Eye (tissue), 1 donor: ENCODE data around the gene TAF4.
A peak's percentile ranks its signal among the peaks of the same experiment; 100 is the strongest.

Experiments
- DNase-seq: peaks from one replicate; pipeline ENCODE4 v3.0.0-alpha.2; 2015

Gene TAF4

DNA sequence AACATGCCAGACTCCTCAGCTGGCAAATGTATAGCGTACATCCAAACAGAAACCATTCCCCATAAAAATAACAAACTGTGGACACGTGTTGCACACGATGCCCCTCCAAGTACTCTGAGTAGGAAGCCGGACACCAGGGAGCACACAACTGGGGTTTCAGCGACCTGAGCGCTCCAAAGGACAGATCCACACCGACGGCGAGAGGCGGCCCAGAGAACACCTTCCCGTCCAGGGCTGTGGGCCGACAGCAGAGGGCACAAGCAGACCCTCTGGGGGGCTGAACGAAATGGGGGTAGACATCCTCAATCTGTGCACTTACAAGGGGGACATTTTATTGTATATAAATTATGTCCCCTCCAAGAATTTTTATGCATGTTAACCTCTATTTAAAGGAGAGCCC lies 24.7 kb downstream of the TAF4 start:
- DNase-seq, result no peak

DNA sequence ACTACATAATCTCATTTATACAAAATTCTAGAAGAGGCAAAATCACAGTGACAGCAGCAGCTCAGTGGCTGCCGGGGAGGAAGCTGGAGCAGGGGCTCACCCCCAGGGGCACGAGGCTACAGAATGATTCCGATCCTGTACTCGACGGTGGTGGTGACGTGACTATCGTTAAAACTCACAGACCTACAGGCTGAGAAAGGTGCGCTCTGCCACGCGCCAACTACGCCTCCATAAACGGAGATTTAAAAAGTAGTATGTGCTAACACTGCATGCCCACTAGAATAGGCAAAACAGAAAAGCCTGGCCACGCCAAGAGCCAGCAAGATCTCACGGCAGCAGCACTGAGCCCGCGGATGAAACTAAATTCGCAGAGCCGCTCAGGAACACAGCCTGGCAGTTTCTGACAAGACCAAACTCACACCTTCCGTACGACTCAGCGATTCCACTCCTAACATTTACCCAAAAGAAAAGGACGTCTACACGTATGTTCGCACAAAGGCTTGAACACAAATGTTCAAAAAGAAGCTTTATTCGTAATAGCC lies 25.2 kb downstream of the TAF4 start:
- no peak for DNase-seq

DNA sequence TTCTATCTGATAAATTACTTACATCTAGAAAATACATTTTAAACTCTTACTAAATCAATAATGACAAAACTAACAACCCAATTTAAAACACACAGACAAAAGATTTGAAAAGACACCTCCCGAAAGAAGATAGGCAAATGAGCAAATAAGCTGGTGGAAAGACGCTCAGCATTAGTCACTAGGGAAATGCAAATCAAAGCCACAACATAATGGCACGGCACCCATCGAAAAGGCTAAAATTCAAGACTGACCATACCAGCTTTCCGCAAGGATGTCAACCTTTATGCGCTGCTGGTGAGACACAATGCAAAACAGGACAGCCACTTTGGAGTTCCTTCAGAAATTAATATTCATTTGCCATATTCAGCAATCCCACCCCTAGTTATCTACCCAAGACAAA lies 25.9 kb downstream of the TAF4 start:
- DNase-seq, result no peak

DNA sequence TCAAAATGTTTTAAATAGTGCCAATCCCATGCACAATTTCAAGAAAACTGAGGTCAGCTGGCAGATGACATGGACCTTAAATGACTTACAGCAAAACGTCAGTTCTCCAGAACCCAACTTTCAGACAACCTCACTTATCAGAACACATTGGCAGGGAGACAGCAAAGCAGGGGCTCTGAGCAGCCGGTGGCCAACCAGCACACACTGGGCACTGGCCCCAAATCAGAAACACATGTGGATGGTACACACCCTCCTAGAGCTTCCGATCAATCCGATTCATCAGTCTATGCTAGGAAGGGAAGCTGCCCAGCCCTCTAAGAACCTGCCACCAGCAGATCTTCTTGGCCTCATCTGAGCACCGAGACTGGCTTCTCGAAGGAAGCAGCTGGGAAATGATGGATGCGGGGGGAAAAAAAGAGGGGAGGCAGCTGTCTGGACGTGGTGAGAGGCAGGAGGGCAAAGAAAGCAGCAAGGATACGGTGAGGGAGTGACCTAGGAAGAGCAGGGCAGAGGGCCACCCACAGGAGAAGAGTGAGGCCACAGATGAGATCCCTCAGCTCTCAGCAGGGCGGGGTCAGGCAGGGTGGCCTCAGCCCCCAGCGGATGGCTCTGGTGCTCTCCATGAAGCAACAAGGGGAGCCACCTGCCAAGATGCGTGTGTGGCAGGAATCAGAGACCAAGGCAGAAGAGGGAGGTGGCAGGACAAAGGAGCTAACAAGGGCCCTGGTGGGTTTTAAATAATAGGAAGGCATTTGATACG lies 32.9 kb downstream of the TAF4 start:
- no peak for DNase-seq

DNA sequence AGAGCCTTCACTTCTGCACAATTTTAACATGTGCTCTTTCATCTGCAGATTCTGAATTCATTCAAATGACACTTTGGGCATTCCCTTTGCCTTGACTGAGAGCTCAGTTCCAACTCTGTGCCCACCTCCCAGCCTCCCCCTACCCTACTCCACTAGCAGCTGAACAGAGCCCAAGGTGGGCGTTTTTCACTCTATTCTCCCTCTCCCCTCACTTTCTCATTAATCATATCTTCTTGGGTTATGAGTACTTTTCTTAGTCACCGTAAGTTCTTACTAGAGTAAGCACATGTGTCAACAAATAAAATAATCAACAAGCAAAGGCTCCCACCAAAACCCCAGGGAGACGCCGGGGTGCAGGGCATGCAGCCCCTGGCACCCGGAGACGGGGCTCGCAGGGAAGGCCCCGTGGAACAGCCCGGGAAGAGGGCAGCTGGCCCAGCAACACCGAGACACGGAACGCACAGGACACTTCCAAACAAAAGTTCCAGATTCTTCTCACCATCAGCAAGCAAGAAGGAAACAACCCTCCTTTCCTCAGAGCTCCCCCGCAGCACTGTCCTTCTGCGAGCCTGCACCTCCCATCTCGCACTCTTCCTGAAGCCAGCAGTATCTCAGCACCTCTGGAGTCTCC lies 34.1 kb downstream of the TAF4 start:
- DNase-seq, result no peak

DNA sequence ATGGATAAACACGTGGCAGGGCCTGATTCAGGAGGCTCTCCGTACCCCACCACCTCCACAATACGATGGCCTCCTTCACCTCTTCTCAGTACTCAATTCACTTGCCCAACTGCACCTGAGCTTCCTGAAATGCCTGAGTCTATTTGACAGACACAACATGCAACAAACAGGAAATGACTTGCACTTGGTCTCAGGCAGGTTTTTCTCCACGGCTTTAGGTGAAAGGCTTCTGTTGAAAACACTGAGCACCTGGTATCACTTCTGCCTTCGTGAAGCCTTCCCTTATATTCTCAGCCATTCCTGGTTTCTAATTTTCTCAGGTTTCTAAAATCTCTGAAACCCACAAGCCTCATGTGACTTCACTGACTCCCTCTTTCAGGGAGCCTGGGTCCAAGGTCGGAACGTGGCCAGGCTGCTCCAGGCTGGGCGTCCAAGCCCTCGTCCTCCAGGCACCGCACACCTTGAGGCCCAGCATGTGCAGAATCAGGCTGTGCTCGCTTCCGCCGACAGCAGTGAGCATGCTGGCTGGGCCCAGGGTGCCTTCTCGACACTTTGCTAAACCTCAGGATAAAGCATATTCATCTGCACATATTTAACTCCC lies 34.7 kb downstream of the TAF4 start:
- no peak for DNase-seq

DNA sequence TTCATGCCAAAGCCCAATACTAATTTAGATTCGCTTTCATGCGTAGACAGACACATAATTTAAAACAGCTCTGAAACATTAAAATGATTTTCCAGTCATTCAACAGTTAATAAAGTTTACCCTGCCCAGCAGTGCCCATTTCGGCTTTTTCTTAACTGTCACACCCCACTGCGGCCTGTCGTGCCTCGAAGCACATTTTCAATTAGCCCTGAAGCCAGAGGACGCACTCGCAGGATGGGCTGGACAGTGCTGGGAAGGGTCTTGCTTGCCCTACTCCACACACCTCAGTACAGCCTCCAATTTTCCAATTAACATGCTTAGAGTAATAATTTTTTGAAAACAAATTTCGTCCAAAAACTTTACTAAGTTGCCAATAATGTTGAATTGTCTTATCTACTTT lies 35.3 kb downstream of the TAF4 start:
- no peak for DNase-seq

DNA sequence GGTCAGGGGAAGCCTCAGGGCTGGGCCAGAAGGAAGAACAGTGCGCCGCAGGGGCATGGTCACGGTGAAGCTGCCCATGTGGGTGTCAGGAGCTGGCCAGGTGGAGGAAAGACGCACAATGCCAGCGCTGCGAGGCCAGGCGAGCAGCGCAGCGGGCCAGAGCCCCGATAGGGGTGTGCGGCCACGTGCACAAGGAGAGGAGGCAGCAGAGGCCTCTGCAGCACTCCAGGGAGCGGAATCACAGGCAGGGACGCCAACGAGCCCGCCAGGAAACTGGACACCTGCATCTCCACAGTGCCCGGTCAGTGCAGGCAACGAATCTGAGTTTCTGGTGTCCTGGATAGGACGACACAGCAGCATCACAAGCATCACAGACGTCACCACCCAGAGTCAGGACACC lies 35.7 kb downstream of the TAF4 start:
- no peak for DNase-seq

DNA sequence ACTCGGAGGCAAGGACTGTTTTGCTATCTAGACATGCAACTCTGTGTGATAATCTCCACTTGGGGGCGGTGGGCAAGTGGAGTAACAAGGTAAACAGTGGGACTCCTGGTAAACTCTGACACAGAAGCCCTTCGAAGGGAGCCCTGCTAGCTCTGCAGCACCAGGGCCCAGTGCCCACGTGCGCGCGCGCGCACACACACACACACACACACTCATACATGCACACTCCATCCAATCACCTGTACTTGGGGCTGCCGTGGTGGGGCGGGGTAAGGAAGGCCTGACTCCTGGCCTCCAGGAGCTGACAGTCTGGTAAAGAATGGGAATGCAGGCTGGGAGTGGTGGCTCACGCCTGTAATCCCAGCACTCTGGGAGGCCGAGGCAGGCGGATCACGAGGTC lies 36.4 kb downstream of the TAF4 start:
- no peak for DNase-seq

DNA sequence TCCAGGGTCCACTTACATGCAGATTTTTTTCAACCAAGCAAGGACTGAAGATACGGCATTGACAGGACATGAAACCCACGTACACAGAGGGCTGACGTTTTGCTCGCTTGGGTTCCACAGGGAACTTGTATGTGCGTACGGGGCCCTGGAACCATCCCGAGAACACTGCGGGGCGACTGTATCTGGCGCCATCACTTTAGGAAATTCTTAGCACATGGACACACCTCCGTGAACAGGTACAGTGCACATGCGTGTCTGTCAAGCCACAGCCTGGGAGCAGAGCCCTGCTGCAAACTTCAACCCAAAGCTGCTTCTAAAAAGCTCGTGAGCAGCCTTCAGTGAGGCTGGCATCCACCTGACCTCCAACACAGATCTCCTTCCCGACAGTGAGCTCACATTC lies 37.3 kb downstream of the TAF4 start:
- DNase-seq, result no peak

DNA sequence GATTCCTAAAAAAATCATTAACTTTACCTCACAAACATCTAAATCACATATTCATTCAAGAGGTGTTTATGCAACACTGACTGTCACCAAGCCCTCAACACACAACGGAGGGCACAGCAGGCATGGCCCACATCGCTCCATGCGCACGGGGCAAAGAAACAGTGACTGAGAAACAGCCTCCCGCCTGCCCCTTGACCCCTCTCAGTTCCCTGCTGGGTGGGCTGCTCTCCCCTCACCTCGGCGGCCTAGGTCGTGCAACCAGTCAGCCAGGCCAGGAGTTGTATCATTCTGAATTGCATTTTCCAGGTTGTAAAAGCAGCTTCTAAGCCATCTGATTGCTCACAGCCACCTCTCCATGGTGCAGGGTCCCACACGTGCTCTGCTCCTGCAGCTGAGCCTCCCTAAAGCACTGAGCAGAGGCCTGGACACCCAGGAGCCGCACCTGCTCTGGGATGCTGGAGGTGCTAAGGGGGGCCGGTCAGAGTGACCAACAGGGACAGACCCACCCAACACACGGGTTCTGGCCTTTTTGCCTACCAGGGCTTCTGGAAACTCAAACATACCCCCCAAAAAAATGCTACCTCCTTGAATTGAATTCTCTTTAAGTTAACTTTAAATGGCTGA lies 37.9 kb downstream of the TAF4 start:
- DNase-seq, result no peak

DNA sequence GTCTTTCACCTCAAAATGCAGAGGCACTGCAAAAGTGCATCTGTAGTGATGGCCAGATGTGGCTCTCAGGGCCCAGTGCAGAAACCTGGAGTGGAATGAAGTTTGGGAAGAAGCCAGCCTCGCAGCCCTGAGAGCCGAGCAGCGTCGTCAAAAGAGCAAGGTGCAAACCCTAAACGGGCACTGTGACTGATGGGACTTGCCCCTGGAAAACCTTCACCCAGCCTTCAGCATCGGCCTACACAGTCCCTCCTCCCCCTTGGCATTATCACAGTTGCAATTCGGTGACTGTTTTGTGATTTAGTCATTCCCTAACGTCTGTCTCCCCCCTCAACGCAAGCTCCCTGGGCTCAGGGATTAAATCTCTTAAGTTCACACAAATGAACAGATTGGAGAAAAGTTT lies 38.6 kb downstream of the TAF4 start:
- no peak for DNase-seq

DNA sequence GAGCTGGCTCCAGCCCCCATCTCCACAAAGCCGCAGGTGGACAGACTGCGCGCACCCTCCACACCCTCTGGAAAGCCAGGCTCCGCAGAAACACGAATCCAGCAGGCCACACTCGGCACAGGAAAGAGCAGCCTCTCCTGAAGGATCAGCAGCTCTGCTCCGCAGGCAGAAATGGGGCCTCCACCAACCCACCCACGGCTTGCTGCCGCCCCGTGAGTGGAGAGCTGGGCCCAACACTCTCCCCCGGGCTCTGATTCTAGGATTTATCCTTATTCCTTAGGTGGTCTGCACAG lies 39.2 kb downstream of the TAF4 start:
- no peak for DNase-seq

DNA sequence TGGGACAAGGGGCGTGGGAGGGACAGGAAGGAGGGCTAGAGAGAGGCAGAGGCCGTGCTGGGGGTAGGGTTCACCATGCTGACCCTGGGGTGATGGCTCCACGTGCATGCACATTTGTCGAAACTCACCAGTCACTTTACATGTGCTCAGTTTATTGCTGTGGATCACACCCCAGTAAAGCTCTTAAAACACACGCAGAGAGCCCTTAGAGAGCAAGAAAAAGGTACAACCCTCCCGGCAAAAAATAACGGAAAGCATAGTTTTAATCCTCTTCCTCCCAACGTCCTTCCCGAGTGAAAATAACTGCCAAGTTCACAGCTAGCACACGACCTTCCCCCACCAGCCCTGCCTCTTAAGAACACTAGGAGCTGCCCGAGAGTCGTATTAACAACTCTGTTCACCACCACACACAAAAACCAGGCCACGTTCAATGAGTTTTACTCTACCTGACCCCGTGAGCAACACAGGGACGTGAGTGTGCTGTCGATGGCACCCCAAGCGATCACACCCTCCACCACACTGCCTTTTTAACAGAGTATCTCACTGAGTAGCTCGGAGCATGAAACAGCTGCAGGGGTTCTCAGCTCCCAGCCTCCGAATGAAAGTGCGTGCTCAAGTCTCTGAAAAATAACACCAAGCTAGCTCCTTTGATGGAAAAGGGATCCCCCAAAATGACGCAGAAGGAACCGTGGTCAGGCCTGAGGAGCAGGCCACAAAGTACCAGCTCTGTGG lies 39.7 kb downstream of the TAF4 start:
- peak; percentile 70 for DNase-seq

DNA sequence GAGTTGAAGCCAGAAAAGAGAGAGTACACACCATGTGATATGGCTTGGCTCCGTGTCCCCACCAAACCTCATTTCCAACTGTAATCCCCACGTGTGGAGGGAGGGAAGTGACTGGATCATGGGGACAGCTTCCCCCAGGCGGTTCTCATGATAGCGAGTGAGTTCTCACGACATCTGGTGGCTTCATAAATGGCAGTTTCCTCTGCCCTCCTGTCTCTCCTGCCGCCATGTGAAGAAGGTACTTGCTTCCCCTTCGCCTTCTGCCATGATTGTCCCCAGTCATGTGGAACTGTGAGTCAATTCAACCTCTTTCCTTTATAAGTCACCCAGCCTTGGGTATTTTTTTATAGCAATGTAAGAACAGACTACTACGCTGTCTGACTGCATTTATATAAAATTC lies 40.3 kb downstream of the TAF4 start:
- peak; percentile 44 for DNase-seq

DNA sequence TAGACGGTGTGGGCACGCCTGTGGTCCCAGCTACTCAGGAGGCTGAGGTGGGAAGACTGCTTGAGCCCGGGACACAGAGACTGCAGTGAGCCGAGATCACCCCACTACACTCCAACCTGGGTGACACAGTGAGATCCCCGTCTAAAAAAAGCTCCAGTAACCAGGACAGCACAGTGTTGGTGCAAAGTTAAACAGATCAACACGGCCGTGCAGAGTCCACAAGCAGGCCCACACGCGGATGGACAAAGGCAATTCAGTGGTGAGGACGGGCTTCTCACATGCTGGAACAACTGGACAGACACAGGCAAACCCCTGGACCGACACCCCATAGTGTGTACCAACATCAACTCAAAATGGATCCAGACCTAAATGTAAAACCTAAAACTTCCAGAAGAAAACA lies 41.7 kb downstream of the TAF4 start:
- DNase-seq, result no peak

DNA sequence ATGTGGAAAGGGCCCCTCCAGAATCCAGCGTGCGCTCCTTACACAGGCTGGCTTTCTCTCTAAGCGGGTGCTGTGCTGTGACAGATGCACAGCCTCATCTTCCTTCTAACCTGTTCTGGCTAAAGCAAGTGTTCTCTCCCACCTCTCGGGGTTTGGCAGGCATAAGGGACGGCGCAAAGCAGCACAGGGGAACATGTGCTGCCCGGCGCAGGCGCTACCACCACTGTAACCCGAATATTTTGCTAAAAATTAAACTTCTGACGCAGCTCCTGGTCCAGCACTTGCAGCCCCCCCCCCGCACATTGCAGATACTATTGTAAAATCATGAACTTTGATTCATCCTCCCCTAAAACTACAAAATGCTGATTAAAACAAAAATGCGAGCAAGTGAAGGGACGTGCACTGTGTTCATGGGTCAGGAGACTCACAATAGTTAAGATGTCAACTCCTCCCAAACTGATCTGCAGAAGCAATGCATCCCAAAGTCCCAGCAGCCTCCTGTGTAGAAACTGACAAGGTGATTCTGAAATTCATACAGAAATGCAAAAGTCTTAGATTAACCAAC lies 43.0 kb downstream of the TAF4 start:
- DNase-seq, result no peak

DNA sequence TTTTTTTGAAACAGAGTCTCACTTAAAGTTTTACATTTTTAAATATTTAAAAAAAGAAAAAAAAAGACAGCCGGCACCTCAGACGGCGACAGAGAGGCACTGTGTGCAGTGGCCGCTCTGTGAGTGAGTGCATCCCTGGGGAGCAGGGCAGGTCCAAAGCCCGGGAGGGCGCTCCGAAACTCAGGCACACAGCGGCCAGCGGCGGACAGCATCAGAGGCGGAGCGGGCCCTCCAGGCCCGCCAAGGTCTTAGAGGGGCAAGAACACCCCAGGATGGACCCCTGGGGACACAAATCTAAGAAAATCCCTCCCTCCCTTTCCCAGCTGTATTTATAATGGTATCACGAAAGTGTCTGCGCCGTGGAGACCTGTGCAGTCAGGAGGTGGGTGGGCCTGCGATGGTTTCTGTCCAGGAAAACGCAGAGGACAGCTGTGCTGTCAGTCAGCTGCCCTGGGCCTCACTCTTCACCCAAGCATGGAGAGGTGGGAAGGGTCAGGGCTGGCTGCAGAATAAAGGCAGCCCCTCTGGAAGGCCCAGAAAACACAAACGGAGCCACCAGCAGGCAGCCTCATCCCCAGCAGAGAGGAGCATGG lies 43.8 kb downstream of the TAF4 start:
- DNase-seq, result peak; percentile 40

DNA sequence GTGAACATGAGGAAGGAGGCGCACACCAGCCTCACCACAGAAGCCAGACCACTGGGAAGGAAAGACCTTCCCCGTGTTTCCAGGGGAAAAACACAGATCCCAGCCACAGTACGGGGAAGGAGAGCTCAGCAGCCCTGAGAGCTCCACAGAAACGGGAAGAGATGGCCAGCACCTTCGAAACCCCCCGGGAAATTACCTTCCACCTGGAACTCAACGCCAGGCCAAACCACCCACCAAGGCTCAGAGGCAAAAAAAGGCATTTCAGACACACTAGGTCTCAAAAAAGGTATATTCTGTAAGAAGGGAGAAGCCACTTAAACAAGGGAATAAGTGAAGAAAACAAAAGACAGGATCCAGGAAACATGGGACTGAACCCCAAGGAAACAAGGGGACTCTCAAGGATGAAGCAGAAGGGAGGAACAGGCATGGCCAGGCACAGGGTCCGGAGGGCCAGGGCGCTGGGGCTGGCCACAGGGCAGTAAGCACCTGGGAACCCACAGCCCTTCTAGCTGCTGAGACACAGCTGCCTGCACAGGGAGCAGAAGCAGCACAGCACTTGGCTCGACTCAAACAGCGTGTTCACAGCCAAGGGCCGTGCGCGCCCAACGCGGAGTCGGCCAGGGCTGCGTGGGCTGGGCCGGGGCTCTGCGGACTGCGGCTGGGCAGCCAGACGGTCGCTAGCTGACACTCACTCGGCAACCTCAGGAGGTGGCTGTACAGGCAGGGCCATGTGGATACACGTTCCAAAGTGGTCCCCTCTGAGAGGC lies 44.6 kb downstream of the TAF4 start:
- DNase-seq, result peak; percentile 39

DNA sequence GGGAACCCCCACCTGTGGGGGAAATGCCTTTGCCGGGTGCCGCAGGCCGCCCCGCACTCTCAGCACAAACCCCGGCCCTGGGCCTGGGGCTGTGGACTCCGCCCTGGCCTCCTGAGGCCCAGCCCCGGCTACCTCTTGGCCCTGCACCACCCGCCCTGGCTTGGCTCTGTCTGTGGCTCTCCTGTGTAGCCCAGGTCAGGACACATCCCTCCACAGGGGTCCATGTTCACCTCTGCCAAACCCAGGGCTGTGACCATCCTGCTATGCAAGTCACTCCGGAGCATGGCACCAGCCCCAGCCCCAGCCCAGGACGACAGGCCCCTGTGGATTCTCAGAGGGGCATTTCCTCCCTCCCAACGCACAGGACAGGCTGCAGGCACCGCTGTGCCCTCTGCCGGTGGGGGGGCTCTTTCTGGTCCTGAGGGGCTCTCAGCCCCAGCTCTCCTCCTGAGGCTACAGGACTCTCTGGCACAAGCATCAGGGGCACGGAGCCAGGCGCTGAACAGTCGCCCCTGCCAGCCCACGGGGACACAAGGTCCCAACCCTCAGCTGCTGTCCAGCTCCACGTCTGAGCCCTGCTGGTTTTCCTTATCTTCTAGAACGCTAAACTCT lies 45.7 kb downstream of the TAF4 start:
- DNase-seq, result no peak

DNA sequence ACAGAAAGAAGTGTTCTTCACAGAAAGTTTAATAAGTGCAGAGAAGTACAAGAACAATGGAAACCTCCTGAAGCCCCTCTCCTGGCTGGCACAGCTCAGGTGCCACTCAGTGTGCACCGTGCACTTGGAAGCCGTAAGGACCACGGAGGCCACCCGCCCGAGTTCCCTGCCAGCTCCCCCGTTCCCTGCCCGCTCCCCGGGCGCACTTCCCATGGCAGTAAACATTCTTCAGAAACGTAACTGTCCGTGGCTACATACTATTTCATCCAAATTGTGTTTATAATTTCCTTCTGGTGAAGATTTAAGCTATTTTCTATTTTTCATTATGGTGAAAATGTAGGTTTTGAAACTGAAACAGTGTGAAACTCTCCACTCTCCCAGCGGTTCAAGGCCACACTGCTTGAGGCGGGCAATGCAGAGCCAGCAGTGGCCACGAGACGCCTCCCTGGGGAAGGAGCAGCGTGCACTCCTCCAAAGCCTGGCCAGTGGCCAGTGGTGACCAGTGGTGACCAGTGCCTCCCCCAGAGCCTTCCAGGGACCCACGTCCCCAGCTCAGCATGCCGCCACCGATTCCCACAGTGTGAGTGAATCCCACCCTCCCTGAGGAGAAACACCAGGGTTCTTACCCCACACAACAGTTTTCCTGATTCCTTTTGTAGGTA lies 46.4 kb downstream of the TAF4 start:
- DNase-seq, result no peak
